Nephron (organoid): ENCODE measurements around the gene RPL37A.

Source experiments
- H3K27ac Mint-ChIP-seq, 3 experiments: 2 replicates each; pipeline ENCODE4 v1.8.0; 2020; ENCODE audit warnings: mixed read lengths in 3 of 3, mild to moderate bottlenecking in 2 of 3, moderate library complexity in 1 of 3
- H3K27me3 Mint-ChIP-seq: 2 replicates; pipeline ENCODE4 v1.8.0; 2021; ENCODE audit warnings: low read depth, mild to moderate bottlenecking, moderate library complexity, mixed read lengths
- H3K36me3 Mint-ChIP-seq: 2 replicates; pipeline ENCODE4 v1.8.0; 2020; ENCODE audit warnings: low read depth, mixed read lengths
- H3K4me1 Mint-ChIP-seq: 2 replicates; pipeline ENCODE4 v1.8.0; 2020; ENCODE audit warnings: mixed read lengths
- H3K4me3 Mint-ChIP-seq, 3 experiments: 2 replicates each; pipeline ENCODE4 v1.8.0; 2020; ENCODE audit warnings: mild to moderate bottlenecking in 3 of 3, mixed read lengths in 3 of 3, moderate library complexity in 2 of 3
- H3K9me3 Mint-ChIP-seq: 2 replicates; pipeline ENCODE4 v1.8.0; 2020; ENCODE audit warnings: mixed read lengths
- TF ChIP-seq, protein P1 (sequence below), 3 experiments: fragments of 200-600 bp; sonication (generic); IDR thresholded peaks; one replicate each; pipeline ENCODE4 v1.5.0; 2021; ENCODE audit warnings: antibody characterized with exemption in 3 of 3; ENCODE audit not compliant: unreplicated experiment in 3 of 3

RPL37A gene

DNA sequence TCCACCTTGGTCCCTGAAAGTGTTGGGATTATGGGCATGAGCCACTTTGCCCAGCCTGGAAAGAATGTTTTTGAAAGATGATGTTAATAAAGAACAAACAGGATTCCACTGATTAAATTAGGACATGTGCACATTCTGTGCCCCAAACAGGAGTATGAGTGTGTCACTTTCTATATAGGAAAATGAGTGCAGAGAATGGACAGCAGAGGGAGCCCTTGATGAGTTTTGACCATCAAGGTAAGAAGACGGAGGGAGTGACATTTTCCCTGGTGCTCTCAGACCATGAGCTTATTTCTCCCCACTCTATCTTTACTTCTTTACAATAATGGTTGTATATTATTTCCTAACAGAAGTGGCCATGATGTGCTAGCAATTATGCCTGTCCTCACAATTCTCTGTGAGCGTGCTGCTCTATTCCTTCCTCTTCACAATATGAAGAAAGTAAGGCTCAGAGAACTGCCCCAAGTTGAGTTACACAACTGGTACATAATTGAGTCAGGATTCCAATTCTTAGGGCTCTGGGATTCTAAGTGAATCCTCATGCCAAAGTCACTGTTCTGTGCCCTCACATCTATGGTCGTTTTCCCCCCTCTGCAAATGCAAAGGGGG, 20.6 kb downstream of the RPL37A start:
- H3K4me3 Mint-ChIP-seq = no peak overlapping the region
- no peaks in the 10 kb centered on the region for H3K27me3 Mint-ChIP-seq
- peak overlapping the region in 2 of 3 experiments; percentile 33 to 66 for H3K27ac Mint-ChIP-seq
- TF ChIP-seq, protein P1, sequence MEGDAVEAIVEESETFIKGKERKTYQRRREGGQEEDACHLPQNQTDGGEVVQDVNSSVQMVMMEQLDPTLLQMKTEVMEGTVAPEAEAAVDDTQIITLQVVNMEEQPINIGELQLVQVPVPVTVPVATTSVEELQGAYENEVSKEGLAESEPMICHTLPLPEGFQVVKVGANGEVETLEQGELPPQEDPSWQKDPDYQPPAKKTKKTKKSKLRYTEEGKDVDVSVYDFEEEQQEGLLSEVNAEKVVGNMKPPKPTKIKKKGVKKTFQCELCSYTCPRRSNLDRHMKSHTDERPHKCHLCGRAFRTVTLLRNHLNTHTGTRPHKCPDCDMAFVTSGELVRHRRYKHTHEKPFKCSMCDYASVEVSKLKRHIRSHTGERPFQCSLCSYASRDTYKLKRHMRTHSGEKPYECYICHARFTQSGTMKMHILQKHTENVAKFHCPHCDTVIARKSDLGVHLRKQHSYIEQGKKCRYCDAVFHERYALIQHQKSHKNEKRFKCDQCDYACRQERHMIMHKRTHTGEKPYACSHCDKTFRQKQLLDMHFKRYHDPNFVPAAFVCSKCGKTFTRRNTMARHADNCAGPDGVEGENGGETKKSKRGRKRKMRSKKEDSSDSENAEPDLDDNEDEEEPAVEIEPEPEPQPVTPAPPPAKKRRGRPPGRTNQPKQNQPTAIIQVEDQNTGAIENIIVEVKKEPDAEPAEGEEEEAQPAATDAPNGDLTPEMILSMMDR (IDR thresholded peaks at IDR 0.05; ENCODE audit: unreplicated experiment in 3 of 3) = peak; percentile 77 to 89 (median 85)
- H3K4me1 Mint-ChIP-seq = peaks cover 25% of the 10 kb centered on the region
- H3K36me3 Mint-ChIP-seq = peaks cover 2% of the 10 kb centered on the region
- H3K9me3 Mint-ChIP-seq = no peaks in the 10 kb centered on the region

GRCh38 chr2:216520112-216520511, 21.5 kb downstream of the RPL37A start:
- TF ChIP-seq, protein P1 (IDR thresholded peaks at IDR 0.05; ENCODE audit: unreplicated experiment in 3 of 3) = no peak
- Mint-ChIP-seq H3K27me3 (no peaks in the 10 kb centered on the region), H3K36me3 (peaks cover 4% of the 10 kb centered on the region), H3K9me3 (no peaks in the 10 kb centered on the region), H3K27ac (peak overlapping the region in 2 of 3 experiments; percentile 66 to 68), H3K4me3 (no peak overlapping the region), H3K4me1 (peaks cover 25% of the 10 kb centered on the region)

GRCh38 chr2:216522892-216523502, 24.4 kb downstream of the RPL37A start:
- Mint-ChIP-seq H3K4me3 (no peak overlapping the region), H3K4me1 (peaks cover 18% of the 10 kb centered on the region), H3K27me3 (no peaks in the 10 kb centered on the region), H3K9me3 (no peaks in the 10 kb centered on the region), H3K27ac (no peak overlapping the region), H3K36me3 (peaks cover 4% of the 10 kb centered on the region)
- TF ChIP-seq, protein P1 (IDR thresholded peaks at IDR 0.05; ENCODE audit: unreplicated experiment in 3 of 3) = no peak

GRCh38 chr2:216525972-216526371, 27.3 kb downstream of the RPL37A start:
- Mint-ChIP-seq H3K36me3 (peaks cover 4% of the 10 kb centered on the region), H3K4me1 (no peaks in the 10 kb centered on the region), H3K27me3 (no peaks in the 10 kb centered on the region), H3K27ac (peak overlapping the region in 1 of 3 experiments; percentile 24), H3K4me3 (no peak overlapping the region), H3K9me3 (no peaks in the 10 kb centered on the region)
- TF ChIP-seq, protein P1 (IDR thresholded peaks at IDR 0.05; ENCODE audit: unreplicated experiment in 3 of 3) = no peak

- Mint-ChIP-seq H3K4me1 (peaks cover 3% of the 10 kb centered on the region), H3K4me3 (peak overlapping the region in 1 of 3 experiments; percentile 16), H3K27ac (peak overlapping the region in 2 of 3 experiments; percentile 79 to 82), H3K9me3 (no peaks in the 10 kb centered on the region), H3K36me3 (peaks cover 4% of the 10 kb centered on the region), H3K27me3 (no peaks in the 10 kb centered on the region)
- TF ChIP-seq, protein P1 (IDR thresholded peaks at IDR 0.05; ENCODE audit: unreplicated experiment in 3 of 3) = no peak
Observed at GRCh38 chr2:216526939-216527338, 28.3 kb downstream of the RPL37A start.

DNA sequence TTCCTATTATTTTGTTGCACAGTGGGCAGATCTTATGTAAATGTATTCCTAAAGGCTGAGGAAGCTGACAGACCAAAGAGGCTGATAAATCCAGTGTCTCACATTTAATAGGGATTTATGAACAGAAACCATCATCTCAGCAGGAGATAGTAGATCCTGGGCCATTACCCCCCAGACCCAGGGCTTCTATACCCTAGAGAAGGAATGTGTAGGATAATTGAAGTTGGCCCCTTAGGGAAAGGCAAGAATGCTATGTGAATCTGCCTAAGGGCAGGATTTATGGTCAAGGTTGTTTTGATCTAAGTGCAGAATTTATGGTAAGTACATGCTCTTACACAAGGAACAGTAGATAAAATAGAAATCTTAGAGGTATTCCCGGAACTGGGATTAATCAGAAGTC, 29.0 kb downstream of the RPL37A start:
- peaks cover 4% of the 10 kb centered on the region for H3K36me3 Mint-ChIP-seq
- H3K4me3 Mint-ChIP-seq = no peak overlapping the region
- peaks cover 10% of the 10 kb centered on the region for H3K4me1 Mint-ChIP-seq
- peak overlapping the region in 1 of 3 experiments; percentile 2 for H3K27ac Mint-ChIP-seq
- no peaks in the 10 kb centered on the region for H3K27me3 Mint-ChIP-seq
- H3K9me3 Mint-ChIP-seq = no peaks in the 10 kb centered on the region
- TF ChIP-seq, protein P1 (IDR thresholded peaks at IDR 0.05; ENCODE audit: unreplicated experiment in 3 of 3) = no peak
